Subcutaneous adipose tissue (tissue), 4 donors: Measurements from ENCODE around the gene GTPBP10. TPM values are rescaled to one million over a fixed set of nuclear protein-coding genes. Genes with fewer than 3 reads are reported as not detected.

Experiments used
- total RNA-seq, 4 donors: library from RNA; depleted of rRNA; stranded (reverse); fragments of >200 nt; gene quantifications; one replicate each; pipeline ENCODE4 v1.1.0, GENCODE V29; 2016
- TF ChIP-seq, protein P1 (sequence below): fragments of 450-650 bp; IDR thresholded peaks from one replicate; pipeline ENCODE4 v1.5.1; 2016; ENCODE audit warnings: low read depth, mild to moderate bottlenecking, control low read depth, antibody characterized with exemption, moderate library complexity

GTPBP10 gene
- total RNA-seq, 4 donors from 2014 or later, result 19.4 to 33.4 (median 23.5) TPM

DNA sequence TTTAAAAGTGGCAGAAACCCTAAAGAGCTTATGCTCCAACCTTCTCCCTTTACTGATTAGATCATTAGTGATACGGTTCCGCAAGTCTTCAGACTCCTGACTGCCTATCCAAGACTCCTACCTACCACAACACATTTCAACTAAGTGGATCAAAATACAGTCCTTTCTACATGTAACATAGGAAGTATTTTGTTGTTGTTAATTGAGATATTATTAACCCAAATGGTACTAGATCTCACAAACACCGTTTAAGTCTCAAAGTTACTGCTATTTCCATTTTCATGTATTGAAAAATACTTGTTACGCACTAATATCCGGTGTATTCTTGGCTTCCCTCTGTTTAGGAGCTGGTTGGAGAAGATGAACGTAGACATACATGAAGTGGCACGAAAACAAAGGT, 26.5 kb upstream of the GTPBP10 start:
- TF ChIP-seq, protein P1, sequence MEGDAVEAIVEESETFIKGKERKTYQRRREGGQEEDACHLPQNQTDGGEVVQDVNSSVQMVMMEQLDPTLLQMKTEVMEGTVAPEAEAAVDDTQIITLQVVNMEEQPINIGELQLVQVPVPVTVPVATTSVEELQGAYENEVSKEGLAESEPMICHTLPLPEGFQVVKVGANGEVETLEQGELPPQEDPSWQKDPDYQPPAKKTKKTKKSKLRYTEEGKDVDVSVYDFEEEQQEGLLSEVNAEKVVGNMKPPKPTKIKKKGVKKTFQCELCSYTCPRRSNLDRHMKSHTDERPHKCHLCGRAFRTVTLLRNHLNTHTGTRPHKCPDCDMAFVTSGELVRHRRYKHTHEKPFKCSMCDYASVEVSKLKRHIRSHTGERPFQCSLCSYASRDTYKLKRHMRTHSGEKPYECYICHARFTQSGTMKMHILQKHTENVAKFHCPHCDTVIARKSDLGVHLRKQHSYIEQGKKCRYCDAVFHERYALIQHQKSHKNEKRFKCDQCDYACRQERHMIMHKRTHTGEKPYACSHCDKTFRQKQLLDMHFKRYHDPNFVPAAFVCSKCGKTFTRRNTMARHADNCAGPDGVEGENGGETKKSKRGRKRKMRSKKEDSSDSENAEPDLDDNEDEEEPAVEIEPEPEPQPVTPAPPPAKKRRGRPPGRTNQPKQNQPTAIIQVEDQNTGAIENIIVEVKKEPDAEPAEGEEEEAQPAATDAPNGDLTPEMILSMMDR, result no peak

DNA sequence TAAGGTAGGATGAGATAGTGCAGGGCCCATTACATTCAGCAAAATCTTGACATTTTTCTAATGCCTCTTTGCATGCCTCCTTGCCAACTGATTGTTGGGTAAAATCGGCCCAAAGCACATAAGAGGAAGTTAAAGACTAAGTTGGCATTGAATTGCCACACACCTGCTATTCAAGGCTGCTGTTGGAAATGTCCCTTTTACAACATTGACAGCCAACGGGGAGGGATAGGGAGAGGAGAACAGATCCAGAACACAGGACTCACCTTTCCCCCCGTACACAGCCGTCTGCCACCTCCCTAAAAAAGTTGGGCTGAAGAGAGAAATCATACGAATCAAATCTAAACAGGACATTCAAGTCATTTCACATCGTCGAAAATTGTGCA, 26.1 kb upstream of the GTPBP10 start:
- TF ChIP-seq, protein P1, result no peak

DNA sequence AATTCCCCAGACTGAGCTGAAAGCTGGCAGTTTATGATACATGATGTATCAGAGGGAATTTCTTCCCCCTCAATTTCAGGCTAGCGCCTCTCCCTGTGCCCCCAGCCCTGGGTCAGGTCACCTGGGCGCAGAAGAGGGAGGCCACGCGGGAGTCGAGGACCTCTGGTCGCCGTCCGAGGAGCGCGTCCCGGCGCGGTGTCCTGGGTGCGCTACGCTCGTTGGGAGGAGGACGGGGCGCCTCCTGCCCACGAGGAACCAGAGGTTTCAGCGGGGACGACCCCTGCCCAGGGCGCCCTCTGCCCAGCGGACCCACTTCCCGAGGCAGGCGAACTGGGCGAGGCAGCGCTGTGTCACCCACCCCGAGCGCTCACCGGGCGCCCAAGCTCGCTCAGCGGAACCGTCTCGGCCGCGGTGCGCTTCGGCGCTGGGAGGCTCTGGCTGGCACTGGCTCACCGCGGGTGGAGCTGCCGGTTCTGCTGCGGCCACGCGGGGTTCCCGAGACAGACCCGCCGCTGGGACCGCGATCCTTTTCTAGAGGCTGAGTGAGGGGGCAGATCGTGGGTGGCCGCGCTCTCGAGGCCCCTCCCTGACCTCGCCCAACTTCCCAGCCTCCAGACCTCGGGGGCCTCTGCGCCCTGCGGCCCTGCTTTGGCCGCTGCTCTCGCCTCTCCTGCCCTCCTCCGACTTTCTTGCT, 25.6 kb upstream of the GTPBP10 start, which contains the start of gene FAM237B:
TSS of gene FAM237B (minus strand) at position 504 of the 694 bp plus-strand sequence. CDS start 1,556 bp downstream, outside the sequence.
- TF ChIP-seq, protein P1, result no peak

DNA sequence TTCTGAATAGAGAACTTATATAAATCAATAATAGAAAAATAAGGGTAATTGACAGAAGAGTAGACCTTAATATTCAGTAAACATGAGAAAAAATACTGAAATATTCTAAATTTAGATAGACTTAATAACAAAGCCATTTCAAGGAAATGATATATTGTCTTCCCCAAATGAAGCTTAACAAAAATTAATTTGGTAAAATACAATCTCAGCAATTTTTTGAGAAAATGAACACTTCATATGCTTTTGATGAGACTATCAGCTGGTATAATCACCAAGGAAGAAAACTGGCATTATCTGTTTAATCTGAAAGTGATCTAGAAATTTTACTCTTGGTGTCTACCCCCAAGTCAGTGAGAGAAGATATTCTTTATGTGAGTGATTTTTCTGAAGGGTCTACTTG, 23.7 kb upstream of the GTPBP10 start:
- TF ChIP-seq, protein P1, result no peak

DNA sequence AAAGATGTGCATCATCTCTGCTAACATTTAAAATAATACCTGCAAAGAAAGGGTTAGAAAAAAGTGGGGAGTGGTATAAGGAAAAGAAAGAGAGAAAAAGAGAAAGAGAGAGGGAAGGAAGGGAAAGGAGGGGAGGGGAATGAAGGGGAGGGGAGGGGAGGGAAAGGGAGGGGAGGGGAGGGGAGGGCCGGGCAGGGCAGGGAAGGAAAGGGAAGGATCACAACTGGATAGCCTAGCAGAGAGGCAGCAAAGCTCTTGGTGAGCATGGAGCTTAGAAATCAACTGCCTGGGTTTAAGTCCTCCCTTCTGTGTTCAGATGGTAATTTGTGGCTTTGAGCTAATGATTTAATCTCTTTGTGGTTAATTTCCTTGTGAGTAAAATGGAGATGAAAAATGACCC, 20.0 kb upstream of the GTPBP10 start:
- TF ChIP-seq, protein P1, result no peak

DNA sequence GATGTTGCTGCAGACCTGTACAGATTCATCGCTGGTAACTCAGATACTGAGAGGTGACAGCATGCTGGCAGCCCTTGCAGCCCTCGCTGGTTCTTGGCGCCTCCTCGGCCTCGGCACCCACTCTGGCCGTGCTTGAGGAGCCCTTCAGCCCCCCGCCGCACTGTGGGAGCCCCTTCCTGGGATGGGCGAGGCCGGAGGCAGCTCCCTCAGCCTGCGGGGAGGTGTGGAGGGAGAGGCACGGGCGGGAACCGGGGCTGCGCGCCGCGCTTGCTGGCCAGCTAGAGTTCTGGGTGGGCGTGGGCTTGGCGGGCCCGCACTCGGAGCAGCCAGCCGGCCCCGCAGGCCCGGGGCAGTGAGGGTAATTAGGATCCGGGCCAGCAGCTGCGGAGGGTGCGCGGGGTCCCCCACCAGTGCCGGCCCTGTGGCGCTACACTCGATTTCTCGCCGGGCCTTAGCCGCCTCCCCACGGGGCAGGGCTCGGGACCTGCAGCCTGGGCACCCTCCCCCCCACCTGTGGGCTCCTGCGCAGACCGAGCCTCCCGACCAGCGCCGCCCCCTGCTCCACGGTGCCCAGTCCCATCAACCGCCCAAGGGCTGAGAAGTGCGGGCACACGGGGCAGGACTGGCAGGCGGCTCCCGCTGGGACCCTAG, 12.2 kb upstream of the GTPBP10 start:
- TF ChIP-seq, protein P1, result no peak

DNA sequence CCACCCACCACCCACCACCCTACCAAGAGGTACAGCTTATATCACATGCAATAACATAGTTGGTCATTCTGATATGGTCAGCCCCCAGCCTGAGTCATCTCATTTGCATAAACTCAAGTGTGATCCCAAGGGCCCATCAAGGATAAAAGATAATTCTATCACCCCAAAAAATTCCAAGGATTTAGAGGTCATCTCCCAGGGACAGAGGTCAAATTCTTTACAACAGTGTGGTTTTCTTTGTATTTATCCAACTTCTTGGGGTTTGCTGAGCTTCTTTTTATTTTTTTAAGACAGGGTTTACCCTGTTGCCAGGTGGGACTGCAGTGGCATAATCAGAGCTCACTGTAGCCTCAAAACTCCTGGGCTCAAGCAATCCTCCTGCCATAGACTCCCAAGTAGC, 9.4 kb upstream of the GTPBP10 start:
- TF ChIP-seq, protein P1, result no peak
